ENCODE results near the gene KRT84.

- TF ChIP-seq POLR2A (IDR thresholded peaks at IDR 0.05) (no peak), POLR2AphosphoS5 (IDR thresholded peaks at IDR 0.05) (no peak), EP300 (IDR thresholded peaks at IDR 0.05) (no peak)
- TF ChIP-seq, protein P1, sequence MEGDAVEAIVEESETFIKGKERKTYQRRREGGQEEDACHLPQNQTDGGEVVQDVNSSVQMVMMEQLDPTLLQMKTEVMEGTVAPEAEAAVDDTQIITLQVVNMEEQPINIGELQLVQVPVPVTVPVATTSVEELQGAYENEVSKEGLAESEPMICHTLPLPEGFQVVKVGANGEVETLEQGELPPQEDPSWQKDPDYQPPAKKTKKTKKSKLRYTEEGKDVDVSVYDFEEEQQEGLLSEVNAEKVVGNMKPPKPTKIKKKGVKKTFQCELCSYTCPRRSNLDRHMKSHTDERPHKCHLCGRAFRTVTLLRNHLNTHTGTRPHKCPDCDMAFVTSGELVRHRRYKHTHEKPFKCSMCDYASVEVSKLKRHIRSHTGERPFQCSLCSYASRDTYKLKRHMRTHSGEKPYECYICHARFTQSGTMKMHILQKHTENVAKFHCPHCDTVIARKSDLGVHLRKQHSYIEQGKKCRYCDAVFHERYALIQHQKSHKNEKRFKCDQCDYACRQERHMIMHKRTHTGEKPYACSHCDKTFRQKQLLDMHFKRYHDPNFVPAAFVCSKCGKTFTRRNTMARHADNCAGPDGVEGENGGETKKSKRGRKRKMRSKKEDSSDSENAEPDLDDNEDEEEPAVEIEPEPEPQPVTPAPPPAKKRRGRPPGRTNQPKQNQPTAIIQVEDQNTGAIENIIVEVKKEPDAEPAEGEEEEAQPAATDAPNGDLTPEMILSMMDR (IDR thresholded peaks at IDR 0.05): no peak
Observed at GRCh38 chr12:52377266-52377665, 8.2 kb downstream of the KRT84 start.
